Smooth muscle cell (in vitro differentiated cells): ENCODE results near the gene PSEN2. TPM values are rescaled to one million over a fixed set of nuclear protein-coding genes. Genes with fewer than 3 reads are reported as not detected.
A peak's percentile ranks its signal among the peaks of the same experiment; 100 is the strongest.

Source experiments
- DNase-seq: peaks from one replicate; lab custom pipeline; 2025; ENCODE audit not compliant: unreplicated experiment; lab: John Stamatoyannopoulos, UW
- H2AFZ ChIP-seq: fragments of 200-600 bp; sonication (generic); 2 replicates; pipeline ENCODE4 v1.6.0; 2016; ENCODE audit warnings: antibody characterized with exemption, low read depth, mild to moderate bottlenecking
- H3F3A ChIP-seq: fragments of 200-600 bp; sonication (generic); 2 replicates; pipeline ENCODE4 v1.6.0; 2017; ENCODE audit warnings: antibody characterized with exemption, low read depth
- H3K27ac ChIP-seq: fragments of 200-600 bp; sonication (generic); 2 replicates; pipeline ENCODE4 v1.5.1; 2016; ENCODE audit warnings: low read depth, mild to moderate bottlenecking
- H3K27me3 ChIP-seq: fragments of 200-600 bp; sonication (generic); 2 replicates; pipeline ENCODE4 v1.6.1; 2016; ENCODE audit warnings: low read depth, mild to moderate bottlenecking
- H3K36me3 ChIP-seq: fragments of 200-600 bp; sonication (generic); 2 replicates; pipeline ENCODE4 v1.5.1; 2016; ENCODE audit warnings: low read depth
- H3K4me1 ChIP-seq: fragments of 200-600 bp; sonication (generic); 2 replicates; pipeline ENCODE4 v1.5.1; 2016; ENCODE audit warnings: low read depth
- H3K4me2 ChIP-seq: fragments of 200-600 bp; sonication (generic); 2 replicates; pipeline ENCODE4 v1.6.0; 2016; ENCODE audit warnings: mild to moderate bottlenecking
- H3K4me3 ChIP-seq: fragments of 200-600 bp; sonication (generic); 2 replicates; pipeline ENCODE4 v1.5.1; 2016; ENCODE audit warnings: mild to moderate bottlenecking
- H3K79me2 ChIP-seq: fragments of 200-600 bp; sonication (generic); 2 replicates; pipeline ENCODE4 v1.6.0; 2016; ENCODE audit warnings: low read depth, mild to moderate bottlenecking
- H3K9ac ChIP-seq: fragments of 200-600 bp; sonication (generic); 2 replicates; pipeline ENCODE4 v1.6.0; 2016; ENCODE audit warnings: low read depth
- H3K9me3 ChIP-seq: fragments of 200-600 bp; sonication (generic); replicated peaks from 2 replicates; pipeline ENCODE4 v1.5.1; 2016; ENCODE audit warnings: low read depth
- H4K20me1 ChIP-seq: fragments of 200-600 bp; sonication (generic); 2 replicates; pipeline ENCODE4 v1.6.0; 2016; ENCODE audit warnings: low read depth
- CTCF ChIP-seq: fragments of 200-600 bp; sonication (generic); IDR thresholded peaks from 2 replicates; pipeline ENCODE4 v1.5.1; 2017; ENCODE audit warnings: borderline replicate concordance, mild to moderate bottlenecking, antibody characterized with exemption; ENCODE audit not compliant: insufficient read depth, poor library complexity, severe bottlenecking
- WGBS: methylation state at CpG from one replicate; pipeline ENCODE4 v1.1.7; 2016; ENCODE audit warnings: low lambda C conversion rate; 5-methylcytosine and 5-hydroxymethylcytosine counted together
- polyA plus RNA-seq: library from polyadenylated mRNA; unstranded; fragments of >200 nt; fragmentation: Nextera tagmentation; extraction: Ambion mirVana; gene quantifications from 2 replicates; pipeline ENCODE4 v1.2.1, GENCODE V29; 2016
- total RNA-seq: library from RNA; depleted of rRNA; stranded (reverse); fragments of >200 nt; gene quantifications from 2 replicates; pipeline ENCODE4 v1.2.3, GENCODE V29; 2014

The PSEN2 gene
- total RNA-seq (5.7 and 7.8 TPM in 2 replicates), polyA plus RNA-seq (2.4 and 3.5 TPM in 2 replicates)

DNA sequence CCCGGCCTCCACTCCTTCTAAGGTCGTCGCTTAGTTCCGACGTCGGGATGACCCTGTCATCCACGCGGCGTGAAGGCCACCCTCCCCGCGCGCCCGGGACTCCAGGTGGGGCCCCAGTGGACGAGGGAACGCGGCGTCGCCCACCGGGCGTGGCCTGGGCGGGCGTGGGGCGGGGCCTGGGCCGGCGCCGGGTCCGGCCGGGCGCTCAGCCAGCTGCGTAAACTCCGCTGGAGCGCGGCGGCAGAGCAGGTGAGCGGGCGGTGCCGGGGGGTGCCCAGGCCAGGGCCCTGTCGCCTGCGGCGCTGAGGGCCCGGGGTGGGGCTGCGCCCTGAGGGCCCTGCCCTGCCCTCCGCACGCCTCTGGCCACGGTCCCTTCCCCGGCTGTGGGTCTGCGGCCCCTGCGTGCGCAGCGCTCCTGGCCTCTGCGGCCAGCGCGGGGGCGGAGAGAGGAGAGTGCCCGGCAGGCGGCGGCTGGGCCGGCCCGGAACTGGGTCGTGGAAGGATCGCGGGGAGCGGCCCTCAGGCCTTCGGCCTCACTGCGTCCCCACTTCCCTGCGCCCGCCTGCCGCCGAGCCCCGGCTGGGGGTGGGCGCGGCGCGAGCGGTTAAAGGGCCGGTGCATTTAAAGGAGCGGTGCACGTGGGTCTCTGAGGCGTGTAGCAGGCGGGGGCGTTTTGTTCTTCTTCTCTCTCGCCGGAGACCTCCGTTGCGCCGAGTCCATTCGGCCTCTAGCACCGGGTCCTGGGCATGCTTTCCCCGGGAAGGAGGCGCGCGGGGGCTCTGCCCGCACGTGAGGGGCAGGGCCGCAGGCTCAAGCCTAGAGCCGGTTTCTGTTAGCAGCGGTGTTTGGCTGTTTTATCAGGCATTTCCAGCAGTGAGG, at the start of gene PSEN2:
Gene PSEN2 (plus strand): TSS at position 216 of the 879 bp plus-strand sequence. CDS start 11,292 bp downstream, outside the sequence.
- peak; percentile 29 for TF ChIP-seq CTCF
- Histone ChIP-seq H3K27ac (no peak within 1 kb of the TSS), H3K9me3 (no peaks in the 10 kb centered on the region), H3K4me3 (peak within 1 kb of the TSS; percentile 78), H3K79me2 (no peaks in the 10 kb centered on the region), H4K20me1 (no peaks in the 10 kb centered on the region), H3K9ac (peak within 1 kb of the TSS; percentile 43), H3K36me3 (no peaks in the 10 kb centered on the region), H3K27me3 (no peaks in the 10 kb centered on the region), H2AFZ (peak within 1 kb of the TSS; percentile 96), H3F3A (no peaks in the 10 kb centered on the region), H3K4me1 (peaks cover 8% of the 10 kb centered on the region), H3K4me2 (peak within 1 kb of the TSS; percentile 99)
- DNase-seq, result peak; percentile 39
- WGBS, result under 1% methylated on average over 64 of the region's 97 CpGs

- H3K4me3 ChIP-seq, result no peak overlapping the region
- 5% methylated on average over 8 of the region's 8 CpGs for WGBS
- H3K9me3 ChIP-seq, result no peaks in the 10 kb centered on the region
- H3F3A ChIP-seq, result peaks cover 33% of the 10 kb centered on the region
- H3K4me1 ChIP-seq, result peaks cover 9% of the 10 kb centered on the region
- H2AFZ ChIP-seq, result no peak overlapping the region
- peak overlapping the region; percentile 90 for H3K27ac ChIP-seq
- peak overlapping the region; percentile 41 for H3K9ac ChIP-seq
- peak; percentile 14 for DNase-seq
- H3K79me2 ChIP-seq, result no peaks in the 10 kb centered on the region
- H3K27me3 ChIP-seq, result no peaks in the 10 kb centered on the region
- no peaks in the 10 kb centered on the region for H3K36me3 ChIP-seq
- peak overlapping the region; percentile 65 for H3K4me2 ChIP-seq
- no peak for TF ChIP-seq CTCF
- H4K20me1 ChIP-seq, result no peaks in the 10 kb centered on the region
Observed at GRCh38 chr1:226820941-226821718, 49.3 kb upstream of the PSEN2 start.

- WGBS, result 24% methylated on average over 1 of the region's 1 CpG
- Histone ChIP-seq H3K79me2 (no peaks in the 10 kb centered on the region), H3K27ac (peak overlapping the region; percentile 90), H2AFZ (no peak overlapping the region), H3K27me3 (no peaks in the 10 kb centered on the region), H3K36me3 (no peaks in the 10 kb centered on the region), H3K9me3 (no peaks in the 10 kb centered on the region), H4K20me1 (no peaks in the 10 kb centered on the region), H3K4me1 (peaks cover 9% of the 10 kb centered on the region), H3F3A (peaks cover 30% of the 10 kb centered on the region), H3K4me3 (no peak overlapping the region), H3K9ac (peak overlapping the region; percentile 27), H3K4me2 (peak overlapping the region; percentile 65)
- no peak for DNase-seq
- no peak for TF ChIP-seq CTCF
Observed at GRCh38 chr1:226821719-226822085, 48.7 kb upstream of the PSEN2 start.
